Neural cell (in vitro differentiated cells): ENCODE measurements around the gene DCLK1. TPM values are rescaled to one million over a fixed set of nuclear protein-coding genes. Genes with fewer than 3 reads are reported as not detected.

Experiments
- H2AFZ ChIP-seq: fragments of 200-600, 300-800 bp; sonication (generic), shearing (Covaris generic); 2 replicates; pipeline ENCODE4 v1.6.0; 2014; ENCODE audit warnings: low read depth, mild to moderate bottlenecking, antibody characterized with exemption, low read length, moderate library complexity
- H3F3A ChIP-seq: fragments of 200-600 bp; shearing (Covaris generic); 2 replicates; pipeline ENCODE4 v1.6.1; 2016; ENCODE audit warnings: mild to moderate bottlenecking, moderate library complexity, mixed read lengths, antibody characterized with exemption, low read length; ENCODE audit not compliant: insufficient read depth, poor library complexity, severe bottlenecking
- H3K27ac ChIP-seq: fragments of 200-600, 300-800 bp; sonication (generic), shearing (Covaris generic); 2 replicates; pipeline ENCODE4 v1.5.1; 2014; ENCODE audit warnings: mild to moderate bottlenecking, low read length, moderate library complexity
- H3K27me3 ChIP-seq: fragments of 300-800, 200-600 bp; sonication (generic), shearing (Covaris generic); 2 replicates; pipeline ENCODE4 v1.6.0; 2014; ENCODE audit warnings: mild to moderate bottlenecking, low read depth, low read length, moderate library complexity; ENCODE audit not compliant: insufficient read depth
- H3K36me3 ChIP-seq: fragments of 300-800, 200-600 bp; sonication (generic), shearing (Covaris generic); 2 replicates; pipeline ENCODE4 v1.5.1; 2014; ENCODE audit warnings: mild to moderate bottlenecking, antibody characterized with exemption, low read length, moderate library complexity; ENCODE audit not compliant: insufficient read depth
- H3K4me2 ChIP-seq: fragments of 300-800, 200-600 bp; sonication (generic), shearing (Covaris generic); 2 replicates; pipeline ENCODE4 v1.6.0; 2014; ENCODE audit warnings: mild to moderate bottlenecking, low read length
- H3K4me3 ChIP-seq: fragments of 300-800, 200-600 bp; sonication (generic), shearing (Covaris generic); 2 replicates; pipeline ENCODE4 v1.5.1; 2014; ENCODE audit warnings: mild to moderate bottlenecking, low read length, moderate library complexity
- H3K79me2 ChIP-seq: fragments of 200-600 bp; shearing (Covaris generic); replicated peaks from 2 replicates; pipeline ENCODE4 v1.6.0; 2014; ENCODE audit warnings: mild to moderate bottlenecking, low read length, moderate library complexity; ENCODE audit not compliant: insufficient read depth
- H3K9ac ChIP-seq: fragments of 300-800, 200-600 bp; sonication (generic), shearing (Covaris generic); 2 replicates; pipeline ENCODE4 v1.6.1; 2016; ENCODE audit warnings: mild to moderate bottlenecking, low read length, mixed read lengths
- H3K9me2 ChIP-seq: fragments of 200-600 bp; shearing (Covaris generic); 2 replicates; pipeline ENCODE4 v1.6.1; 2016; ENCODE audit warnings: mild to moderate bottlenecking, low read length, mixed read lengths; ENCODE audit not compliant: insufficient read depth
- H3K9me3 ChIP-seq: fragments of 200-600, 300-800 bp; sonication (generic), shearing (Covaris generic); 2 replicates; pipeline ENCODE4 v1.6.1; 2016; ENCODE audit warnings: mild to moderate bottlenecking, mixed run types, low read length, moderate library complexity, mixed read lengths
- H4K20me1 ChIP-seq: fragments of 200-600 bp; shearing (Covaris generic); 2 replicates; pipeline ENCODE4 v1.6.1; 2016; ENCODE audit warnings: mild to moderate bottlenecking, mixed run types; ENCODE audit not compliant: insufficient read depth
- CTCF ChIP-seq: fragments of 450-650 bp; IDR thresholded peaks from 2 replicates; pipeline ENCODE4 v1.5.1; 2014; ENCODE audit warnings: antibody characterized with exemption, mild to moderate bottlenecking, moderate library complexity; ENCODE audit not compliant: poor library complexity, severe bottlenecking
- EP300 ChIP-seq: fragments of 450-650 bp; conservative IDR thresholded peaks from 2 replicates; pipeline ENCODE4 v1.6.1; 2014; ENCODE audit warnings: antibody characterized with exemption, mild to moderate bottlenecking, moderate library complexity; ENCODE audit not compliant: poor library complexity, severe bottlenecking
- EZH2 ChIP-seq: fragments of 200-600, 300-800 bp; shearing (Covaris generic), sonication (generic); IDR thresholded peaks from 2 replicates; pipeline ENCODE4 v1.6.1; 2014; ENCODE audit warnings: antibody characterized with exemption, low read length, borderline replicate concordance, mild to moderate bottlenecking; ENCODE audit not compliant: insufficient read depth, poor library complexity, severe bottlenecking
- MXI1 ChIP-seq: fragments of 450-650 bp; conservative IDR thresholded peaks from 2 replicates; pipeline ENCODE4 v1.6.1; 2014; ENCODE audit warnings: antibody characterized with exemption, mild to moderate bottlenecking; ENCODE audit not compliant: poor library complexity, severe bottlenecking
- POLR2AphosphoS5 ChIP-seq: IDR thresholded peaks from 2 replicates; pipeline ENCODE4 v1.6.1; 2012
- RAD21 ChIP-seq: fragments of 450-650 bp; conservative IDR thresholded peaks from 2 replicates; pipeline ENCODE4 v1.6.1; 2014; ENCODE audit warnings: antibody characterized with exemption, mild to moderate bottlenecking, moderate library complexity
- REST ChIP-seq: IDR thresholded peaks from 2 replicates; pipeline ENCODE4 v1.6.1; 2012; ENCODE audit warnings: borderline replicate concordance
- SMC3 ChIP-seq: fragments of 450-650 bp; conservative IDR thresholded peaks from 2 replicates; pipeline ENCODE4 v1.6.1; 2014; ENCODE audit warnings: antibody characterized with exemption, mild to moderate bottlenecking, moderate library complexity; ENCODE audit not compliant: poor library complexity
- TAF1 ChIP-seq: IDR thresholded peaks from 2 replicates; pipeline ENCODE4 v1.6.1; 2012; ENCODE audit warnings: low read depth
- polyA plus RNA-seq: library from polyadenylated mRNA; depleted of rRNA; stranded (reverse); fragments of >200 nt; gene quantifications from 2 replicates; pipeline ENCODE4 v1.2.3, GENCODE V29; 2014

Gene DCLK1
- polyA plus RNA-seq, 1 donor from 2014 or later = 124 TPM

- no peak overlapping the region for H3K4me3 ChIP-seq
- H3K4me2 ChIP-seq = no peak overlapping the region
- TF ChIP-seq EP300 (no peak), REST (no peak), CTCF (no peak), MXI1 (no peak), RAD21 (no peak), SMC3 (no peak), POLR2AphosphoS5 (no peak), TAF1 (no peak), EZH2 (no peak)
- no peak overlapping the region for H3K27ac ChIP-seq
- no peak overlapping the region for H3K9ac ChIP-seq
- no peaks in the 10 kb centered on the region for H4K20me1 ChIP-seq
- H3K27me3 ChIP-seq = no peaks in the 10 kb centered on the region
- no peaks in the 10 kb centered on the region for H3K9me3 ChIP-seq
- no peaks in the 10 kb centered on the region for H3K79me2 ChIP-seq
- no peaks in the 10 kb centered on the region for H3K36me3 ChIP-seq
- no peaks in the 10 kb centered on the region for H3K9me2 ChIP-seq
- H2AFZ ChIP-seq = no peak overlapping the region
- H3F3A ChIP-seq = no peaks in the 10 kb centered on the region
Observed at GRCh38 chr13:35927567-35928021, 203.6 kb downstream of the DCLK1 start.

- Histone ChIP-seq H3K9me2 (no peaks in the 10 kb centered on the region), H3K36me3 (no peaks in the 10 kb centered on the region), H4K20me1 (no peaks in the 10 kb centered on the region), H3K9ac (no peak overlapping the region), H3K27me3 (no peaks in the 10 kb centered on the region), H2AFZ (no peak overlapping the region), H3K27ac (no peak overlapping the region), H3K9me3 (no peaks in the 10 kb centered on the region), H3K4me3 (no peak overlapping the region), H3F3A (no peaks in the 10 kb centered on the region), H3K4me2 (no peak overlapping the region), H3K79me2 (no peaks in the 10 kb centered on the region)
- TF ChIP-seq SMC3 = no peak
- no peak for TF ChIP-seq TAF1
- no peak for TF ChIP-seq CTCF
- TF ChIP-seq MXI1 = no peak
- no peak for TF ChIP-seq RAD21
- TF ChIP-seq REST = no peak
- no peak for TF ChIP-seq EP300
- no peak for TF ChIP-seq POLR2AphosphoS5
- no peak for TF ChIP-seq EZH2
Observed at GRCh38 chr13:35926859-35927530, 204.2 kb downstream of the DCLK1 start.
